ENCODE measurements around the gene RBBP8NL. TPM values are rescaled to one million over a fixed set of nuclear protein-coding genes. Genes with fewer than 3 reads are reported as not detected.
A peak's percentile ranks its signal among the peaks of the same experiment; 100 is the strongest.

Gene RBBP8NL
- polyA plus RNA-seq, 2 of the 4 experiments (the other 2 are of a cell fraction) = not detected

DNA sequence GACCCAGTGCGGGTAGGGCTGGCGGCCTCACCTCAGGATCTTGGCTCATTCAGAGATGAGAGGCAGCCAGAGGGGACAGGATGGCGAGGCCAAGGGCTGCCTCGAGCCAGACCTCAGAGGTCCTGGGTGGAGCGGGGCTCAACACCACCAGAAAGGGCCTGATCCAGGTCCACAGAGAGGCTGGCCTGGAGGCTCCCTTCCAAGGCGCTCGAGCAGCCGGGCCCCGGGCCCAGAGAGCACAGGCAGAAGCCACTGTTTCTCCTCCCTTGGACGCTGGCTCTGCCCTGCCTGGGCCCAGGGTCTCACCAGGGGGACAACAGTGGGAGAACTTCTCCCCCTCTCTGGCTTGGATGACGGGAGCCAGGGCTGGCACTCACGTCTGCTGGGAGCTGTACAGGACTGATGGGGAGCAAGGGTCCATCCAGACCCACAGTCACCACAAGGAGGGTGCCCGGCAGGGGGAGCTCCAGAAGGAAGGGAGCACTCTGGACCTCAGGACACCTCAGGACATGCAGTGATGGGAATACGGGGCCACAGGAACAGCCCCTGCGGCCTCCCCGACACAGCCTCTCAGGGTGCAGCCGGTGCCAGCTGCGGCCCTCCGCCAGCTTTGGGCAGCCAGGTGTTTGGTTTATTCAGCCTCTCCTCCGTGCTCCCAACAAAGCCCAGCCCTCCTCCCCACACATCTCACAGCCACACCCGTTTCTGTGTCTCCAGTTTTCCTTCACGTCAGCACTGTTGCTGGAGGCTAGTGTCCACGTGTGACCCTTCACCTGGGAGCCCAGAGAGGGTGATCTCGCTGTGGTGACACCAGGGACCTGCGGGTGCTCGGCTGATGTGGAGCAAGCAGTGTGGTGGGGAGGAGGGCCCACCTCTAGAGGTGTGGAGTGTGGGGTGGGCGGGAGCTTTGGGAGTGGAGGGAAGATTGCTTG lies 31.8 kb downstream of the RBBP8NL start:
- no peaks in the 10 kb centered on the region for H3K9me3 ChIP-seq
- no peak overlapping the region for H3K4me3 ChIP-seq
- no peak overlapping the region for H3K4me2 ChIP-seq
- no peak overlapping the region for H3K27ac ChIP-seq
- FAIRE-seq = no peak
- peak; percentile 44 to 72; a peak in 5 of 6 replicates for ATAC-seq
- TF ChIP-seq, protein P1, sequence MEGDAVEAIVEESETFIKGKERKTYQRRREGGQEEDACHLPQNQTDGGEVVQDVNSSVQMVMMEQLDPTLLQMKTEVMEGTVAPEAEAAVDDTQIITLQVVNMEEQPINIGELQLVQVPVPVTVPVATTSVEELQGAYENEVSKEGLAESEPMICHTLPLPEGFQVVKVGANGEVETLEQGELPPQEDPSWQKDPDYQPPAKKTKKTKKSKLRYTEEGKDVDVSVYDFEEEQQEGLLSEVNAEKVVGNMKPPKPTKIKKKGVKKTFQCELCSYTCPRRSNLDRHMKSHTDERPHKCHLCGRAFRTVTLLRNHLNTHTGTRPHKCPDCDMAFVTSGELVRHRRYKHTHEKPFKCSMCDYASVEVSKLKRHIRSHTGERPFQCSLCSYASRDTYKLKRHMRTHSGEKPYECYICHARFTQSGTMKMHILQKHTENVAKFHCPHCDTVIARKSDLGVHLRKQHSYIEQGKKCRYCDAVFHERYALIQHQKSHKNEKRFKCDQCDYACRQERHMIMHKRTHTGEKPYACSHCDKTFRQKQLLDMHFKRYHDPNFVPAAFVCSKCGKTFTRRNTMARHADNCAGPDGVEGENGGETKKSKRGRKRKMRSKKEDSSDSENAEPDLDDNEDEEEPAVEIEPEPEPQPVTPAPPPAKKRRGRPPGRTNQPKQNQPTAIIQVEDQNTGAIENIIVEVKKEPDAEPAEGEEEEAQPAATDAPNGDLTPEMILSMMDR (IDR thresholded peaks at IDR 0.05) = peak; percentile 26
- TF ChIP-seq, protein P2, sequence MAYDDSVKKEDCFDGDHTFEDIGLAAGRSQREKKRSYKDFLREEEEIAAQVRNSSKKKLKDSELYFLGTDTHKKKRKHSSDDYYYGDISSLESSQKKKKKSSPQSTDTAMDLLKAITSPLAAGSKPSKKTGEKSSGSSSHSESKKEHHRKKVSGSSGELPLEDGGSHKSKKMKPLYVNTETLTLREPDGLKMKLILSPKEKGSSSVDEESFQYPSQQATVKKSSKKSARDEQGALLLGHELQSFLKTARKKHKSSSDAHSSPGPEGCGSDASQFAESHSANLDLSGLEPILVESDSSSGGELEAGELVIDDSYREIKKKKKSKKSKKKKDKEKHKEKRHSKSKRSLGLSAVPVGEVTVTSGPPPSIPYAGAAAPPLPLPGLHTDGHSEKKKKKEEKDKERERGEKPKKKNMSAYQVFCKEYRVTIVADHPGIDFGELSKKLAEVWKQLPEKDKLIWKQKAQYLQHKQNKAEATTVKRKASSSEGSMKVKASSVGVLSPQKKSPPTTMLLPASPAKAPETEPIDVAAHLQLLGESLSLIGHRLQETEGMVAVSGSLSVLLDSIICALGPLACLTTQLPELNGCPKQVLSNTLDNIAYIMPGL (CRISPR knock-in tag; IDR thresholded peaks at IDR 0.05; ENCODE audit: borderline replicate concordance) = no peak
- H3K4me1 ChIP-seq = no peaks in the 10 kb centered on the region
- POLR2A ChIA-PET = interaction anchor here (1.0 kb wide), 1 partner anchor 9 kb away, joined by 4 read pairs; the partner anchor contains the start of gene RPS21
- 80% methylated on average over 21 of the region's 27 CpGs for WGBS (ENCODE audit: missing lambda C conversion rate)
- CTCF ChIA-PET = interaction anchor here (0.8 to 3.9 kb wide), 13 partner anchors 10 to 221 kb away, joined by 3 to 13 read pairs (median 5); partner anchors contain the start of gene ADRM1
- DNase-seq (ENCODE audit: low read depth in 1 of 2, low spot score in 1 of 2) = no peak

DNA sequence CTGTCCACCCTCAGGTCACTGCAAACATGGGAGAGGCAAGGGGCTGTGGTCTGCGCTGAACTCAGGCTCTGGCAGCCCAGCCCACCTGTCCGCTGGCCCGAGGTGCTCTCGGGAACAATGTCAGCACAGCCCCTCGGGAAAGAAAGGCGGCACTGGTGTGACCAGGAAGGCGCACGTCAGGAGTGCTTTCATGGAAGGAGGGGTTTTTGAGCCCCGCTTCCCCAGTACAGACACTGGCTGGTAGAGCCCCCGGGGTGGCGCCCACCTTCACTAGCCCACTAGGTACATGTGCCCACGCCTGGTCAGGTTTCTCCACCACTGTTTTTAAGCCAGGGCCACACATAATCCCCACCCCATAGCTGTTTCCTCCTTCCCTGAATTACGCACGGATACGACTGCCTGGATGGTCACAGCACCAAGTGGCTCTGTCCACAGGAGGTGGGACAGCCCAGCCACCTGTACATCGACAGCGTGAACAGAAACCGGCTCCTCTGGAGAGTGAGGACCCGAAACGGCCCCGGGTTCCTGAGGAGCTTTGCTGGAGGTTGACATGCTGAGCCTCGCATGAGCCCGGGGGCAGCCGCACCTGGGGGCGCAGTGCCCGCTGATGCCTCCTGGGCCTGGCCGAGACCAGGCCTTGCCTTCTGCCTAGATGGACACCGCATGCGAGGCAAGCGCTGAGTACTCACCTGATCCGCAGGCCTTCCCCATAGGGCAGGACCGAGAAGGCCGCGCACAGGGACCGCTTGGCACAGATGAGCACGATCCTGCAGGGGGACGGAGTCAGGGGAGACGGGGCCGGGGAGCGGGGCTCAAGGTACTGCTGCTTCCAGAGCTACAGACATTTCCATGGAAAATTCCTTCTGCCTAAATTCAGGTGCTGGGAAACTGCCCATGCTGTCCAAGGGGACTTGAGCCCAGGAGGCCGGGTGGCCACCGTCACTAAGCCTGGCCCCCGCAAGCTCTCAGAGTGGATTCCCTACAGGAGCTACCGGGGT lies 32.8 kb downstream of the RBBP8NL start:
- ATAC-seq (no peak), DNase-seq (ENCODE audit: low read depth in 1 of 2, low spot score in 1 of 2) (no peak), FAIRE-seq (no peak)
- TF ChIP-seq, protein P3, sequence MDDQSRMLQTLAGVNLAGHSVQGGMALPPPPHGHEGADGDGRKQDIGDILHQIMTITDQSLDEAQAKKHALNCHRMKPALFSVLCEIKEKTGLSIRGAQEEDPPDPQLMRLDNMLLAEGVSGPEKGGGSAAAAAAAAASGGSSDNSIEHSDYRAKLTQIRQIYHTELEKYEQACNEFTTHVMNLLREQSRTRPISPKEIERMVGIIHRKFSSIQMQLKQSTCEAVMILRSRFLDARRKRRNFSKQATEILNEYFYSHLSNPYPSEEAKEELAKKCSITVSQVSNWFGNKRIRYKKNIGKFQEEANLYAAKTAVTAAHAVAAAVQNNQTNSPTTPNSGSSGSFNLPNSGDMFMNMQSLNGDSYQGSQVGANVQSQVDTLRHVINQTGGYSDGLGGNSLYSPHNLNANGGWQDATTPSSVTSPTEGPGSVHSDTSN (IDR thresholded peaks at IDR 0.05) = no peak
- TF ChIP-seq CBX8 (IDR thresholded peaks at IDR 0.05) (no peak), ZC3H11A (IDR thresholded peaks at IDR 0.05) (no peak), SMC3 (IDR thresholded peaks at IDR 0.05) (no peak), ZFP36 (IDR thresholded peaks at IDR 0.05; ENCODE audit: borderline replicate concordance, partially characterized antibody) (no peak), ZNF302 (CRISPR knock-in tag; IDR thresholded peaks at IDR 0.05) (no peak), NPAS2 (CRISPR knock-in tag; IDR thresholded peaks at IDR 0.05; ENCODE audit: borderline replicate concordance) (no peak), RNF2 (IDR thresholded peaks at IDR 0.05; ENCODE audit: borderline replicate concordance, low read depth) (no peak), CEBPB (IDR thresholded peaks at IDR 0.05) (no peak), BHLHE40 (IDR thresholded peaks at IDR 0.05; ENCODE audit: low read depth, low read length) (no peak)
- TF ChIP-seq, protein P4, sequence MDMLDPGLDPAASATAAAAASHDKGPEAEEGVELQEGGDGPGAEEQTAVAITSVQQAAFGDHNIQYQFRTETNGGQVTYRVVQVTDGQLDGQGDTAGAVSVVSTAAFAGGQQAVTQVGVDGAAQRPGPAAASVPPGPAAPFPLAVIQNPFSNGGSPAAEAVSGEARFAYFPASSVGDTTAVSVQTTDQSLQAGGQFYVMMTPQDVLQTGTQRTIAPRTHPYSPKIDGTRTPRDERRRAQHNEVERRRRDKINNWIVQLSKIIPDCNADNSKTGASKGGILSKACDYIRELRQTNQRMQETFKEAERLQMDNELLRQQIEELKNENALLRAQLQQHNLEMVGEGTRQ (IDR thresholded peaks at IDR 0.05) = no peak
- TF ChIP-seq, protein P5, sequence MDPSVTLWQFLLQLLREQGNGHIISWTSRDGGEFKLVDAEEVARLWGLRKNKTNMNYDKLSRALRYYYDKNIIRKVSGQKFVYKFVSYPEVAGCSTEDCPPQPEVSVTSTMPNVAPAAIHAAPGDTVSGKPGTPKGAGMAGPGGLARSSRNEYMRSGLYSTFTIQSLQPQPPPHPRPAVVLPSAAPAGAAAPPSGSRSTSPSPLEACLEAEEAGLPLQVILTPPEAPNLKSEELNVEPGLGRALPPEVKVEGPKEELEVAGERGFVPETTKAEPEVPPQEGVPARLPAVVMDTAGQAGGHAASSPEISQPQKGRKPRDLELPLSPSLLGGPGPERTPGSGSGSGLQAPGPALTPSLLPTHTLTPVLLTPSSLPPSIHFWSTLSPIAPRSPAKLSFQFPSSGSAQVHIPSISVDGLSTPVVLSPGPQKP (IDR thresholded peaks at IDR 0.05; ENCODE audit: low read depth, low read length) = no peak
- no peak overlapping the region for H3K4me3 ChIP-seq
- ChIA-PET POLR2A (no interaction called here), CTCF (interaction anchor here (1.0 to 3.9 kb wide), 15 partner anchors 9 to 414 kb away, joined by 3 to 13 read pairs (median 5); partner anchors contain the start of gene ADRM1)
- no peaks in the 10 kb centered on the region for H3K9me3 ChIP-seq
- no peaks in the 10 kb centered on the region for H3K4me1 ChIP-seq
- no peak overlapping the region for H3K27ac ChIP-seq
- H3K4me2 ChIP-seq = no peak overlapping the region
- 95% methylated on average over 36 of the region's 44 CpGs for WGBS (ENCODE audit: missing lambda C conversion rate)
